PC-3 (cell line): ENCODE data around the gene SLC30A7. TPM values are rescaled to one million over a fixed set of nuclear protein-coding genes. Genes with fewer than 3 reads are reported as not detected.

Experiments used
- ATAC-seq: fragments of 200-7000 bp; cut with Tn5 transposase; 2 replicates; pipeline ENCODE4 v1.9.1; 2020; ENCODE audit warnings: mild to moderate bottlenecking, moderate library complexity
- BruUV-seq: library from RNA; stranded (reverse); fragments of 400-500 nt; replicated peaks from 2 replicates; lab custom pipeline; 2021; lab: Mats Ljungman, UMichigan
- CTCF ChIA-PET: fragments of 300-600 bp; sonication (Branson Sonifier 250); formaldehyde crosslinking; loops from one replicate; lab custom pipeline; 2022; ENCODE audit warnings: antibody characterized with exemption; lab: Charles Lee
- POLR2A ChIA-PET: fragments of 300-600 bp; sonication (Branson Sonifier 250); formaldehyde crosslinking; loops from one replicate; lab custom pipeline; 2022; ENCODE audit warnings: antibody characterized with exemption; ENCODE audit not compliant: unreplicated experiment; lab: Charles Lee
- DNase-seq: peaks from one replicate; pipeline ENCODE4 v3.0.0-alpha.2; 2015
- H2AFZ ChIP-seq: fragments of 300-600 bp; sonication (generic); 2 replicates; pipeline ENCODE4 v1.6.0; 2016; ENCODE audit warnings: antibody characterized with exemption, low read length
- H3F3A ChIP-seq: fragments of 300-600 bp; sonication (generic); one replicate; pipeline ENCODE4 v1.6.0; 2017; ENCODE audit warnings: antibody characterized with exemption, low read length, control low read depth, mild to moderate bottlenecking; ENCODE audit not compliant: unreplicated experiment
- H3K27ac ChIP-seq: fragments of 300-600 bp; sonication (generic); 2 replicates; pipeline ENCODE4 v1.5.1; 2016; ENCODE audit warnings: mild to moderate bottlenecking, low read length
- H3K27me3 ChIP-seq: fragments of 300-600 bp; sonication (generic); 2 replicates; pipeline ENCODE4 v1.6.1; 2016; ENCODE audit warnings: low read length, mixed read lengths
- H3K36me3 ChIP-seq: fragments of 300-600 bp; sonication (generic); 2 replicates; pipeline ENCODE4 v1.6.1; 2016; ENCODE audit warnings: low read depth, mixed run types, low read length, mixed read lengths
- H3K4me1 ChIP-seq: fragments of 300-600 bp; sonication (generic); 2 replicates; pipeline ENCODE4 v1.5.1; 2016; ENCODE audit warnings: low read length; ENCODE audit not compliant: insufficient read depth
- H3K4me2 ChIP-seq: fragments of 300-600 bp; sonication (generic); 2 replicates; pipeline ENCODE4 v1.6.0; 2016; ENCODE audit warnings: low read length
- H3K4me3 ChIP-seq: fragments of 300-600 bp; sonication (generic); 2 replicates; pipeline ENCODE4 v1.5.1; 2016; ENCODE audit warnings: mild to moderate bottlenecking, low read length, mixed read lengths
- H3K79me2 ChIP-seq: fragments of 300-600 bp; sonication (generic); 2 replicates; pipeline ENCODE4 v1.6.1; 2017; ENCODE audit warnings: low read length, mixed read lengths
- H3K9ac ChIP-seq: fragments of 300-600 bp; sonication (generic); 2 replicates; pipeline ENCODE4 v1.6.0; 2016; ENCODE audit warnings: mild to moderate bottlenecking, low read length
- H3K9me2 ChIP-seq: fragments of 300-600 bp; sonication (generic); replicated peaks from 2 replicates; pipeline ENCODE4 v1.6.1; 2016; ENCODE audit warnings: mixed run types, low read length, mixed read lengths
- H3K9me3 ChIP-seq: fragments of 300-600 bp; sonication (generic); 2 replicates; pipeline ENCODE4 v1.6.1; 2016; ENCODE audit warnings: low read length, mixed read lengths
- H4K20me1 ChIP-seq: fragments of 300-600 bp; sonication (generic); 2 replicates; pipeline ENCODE4 v1.6.1; 2016; ENCODE audit warnings: low read length, mixed read lengths
- CTCF ChIP-seq: fragments of 300-600 bp; sonication (generic); conservative IDR thresholded peaks from 2 replicates; pipeline ENCODE4 v1.5.1; 2017; ENCODE audit warnings: antibody characterized with exemption, low read depth, mild to moderate bottlenecking, low read length
- EZH2 ChIP-seq: fragments of 300-600 bp; sonication (generic); IDR thresholded peaks from one replicate; pipeline ENCODE4 v1.6.1; 2017; ENCODE audit warnings: antibody characterized with exemption, mild to moderate bottlenecking, low read length; ENCODE audit not compliant: unreplicated experiment
- EZH2phosphoT487 ChIP-seq: fragments of 300-600 bp; sonication (generic); IDR thresholded peaks from 2 replicates; pipeline ENCODE4 v1.6.1; 2018; ENCODE audit warnings: mild to moderate bottlenecking, antibody characterized with exemption, low read length, borderline replicate concordance
- intact Hi-C: fragments of 100-400 bp; cut with micrococcal nuclease; formaldehyde crosslinking; loops from 2 replicates; pipeline ENCODE4 v1.9.0; 2023
- total RNA-seq: library from RNA; depleted of rRNA; stranded (reverse); fragments of >200 nt; gene quantifications from 2 replicates; pipeline ENCODE4 v1.2.3, GENCODE V29; 2014

SLC30A7 gene
- total RNA-seq, 1 experiment from 2014 or later, result 24.0 TPM

- TF ChIP-seq EZH2phosphoT487 (no peak), EZH2 (no peak), CTCF (no peak)
- DNase-seq (no peak), ATAC-seq (no peak)
- ChIA-PET CTCF (no interaction called here), POLR2A (no interaction called here)
- no peaks in the 10 kb centered on the region for H3K9me2 ChIP-seq
- intact Hi-C loops, result no loop called here
- H3K27me3 ChIP-seq, result no peaks in the 10 kb centered on the region
- H3K9me3 ChIP-seq, result no peaks in the 10 kb centered on the region
- H4K20me1 ChIP-seq, result no peaks in the 10 kb centered on the region
- no TSS peak for BruUV-seq
- H3K79me2 ChIP-seq, result no peaks in the 10 kb centered on the region
- H3K27ac ChIP-seq, result no peak overlapping the region
- H3F3A ChIP-seq, result no peaks in the 10 kb centered on the region
- peaks cover 7% of the 10 kb centered on the region; the same call in 1 of the 2 replicates for H3K4me1 ChIP-seq
- H3K36me3 ChIP-seq, result peaks cover 23% of the 10 kb centered on the region
- H2AFZ ChIP-seq, result no peak overlapping the region
- no peak overlapping the region for H3K4me2 ChIP-seq
- no peak overlapping the region for H3K9ac ChIP-seq
- no peak overlapping the region for H3K4me3 ChIP-seq
These were observed 31.4 kb downstream of the SLC30A7 start for GRCh38 chr1:100927276-100927675.

- no peak overlapping the region for H3K9ac ChIP-seq
- no peak overlapping the region for H3K4me3 ChIP-seq
- no peaks in the 10 kb centered on the region for H3K9me3 ChIP-seq
- no peak overlapping the region for H3K27ac ChIP-seq
- no TSS peak for BruUV-seq
- peaks cover 20% of the 10 kb centered on the region for H3K36me3 ChIP-seq
- H2AFZ ChIP-seq, result no peak overlapping the region
- ChIA-PET POLR2A (no interaction called here), CTCF (no interaction called here)
- no peaks in the 10 kb centered on the region for H3K79me2 ChIP-seq
- no peaks in the 10 kb centered on the region for H3F3A ChIP-seq
- peaks cover 7% of the 10 kb centered on the region; the same call in 1 of the 2 replicates for H3K4me1 ChIP-seq
- no peak for DNase-seq
- no peaks in the 10 kb centered on the region for H3K27me3 ChIP-seq
- H3K4me2 ChIP-seq, result no peak overlapping the region
- intact Hi-C loops, result no loop called here
- no peaks in the 10 kb centered on the region for H3K9me2 ChIP-seq
- H4K20me1 ChIP-seq, result no peaks in the 10 kb centered on the region
- no peak for TF ChIP-seq EZH2phosphoT487
- peak; percentile 38 for TF ChIP-seq CTCF
- peak; percentile 49 for ATAC-seq
These were observed 32.2 kb downstream of the SLC30A7 start for GRCh38 chr1:100928128-100928527.

- Histone ChIP-seq H3K36me3 (peaks cover 13% of the 10 kb centered on the region), H3K4me2 (no peak overlapping the region), H3K9me2 (no peaks in the 10 kb centered on the region), H3K27me3 (no peaks in the 10 kb centered on the region), H3K27ac (no peak overlapping the region), H3K9ac (no peak overlapping the region), H3K4me1 (no peaks in the 10 kb centered on the region), H4K20me1 (no peaks in the 10 kb centered on the region), H3K4me3 (no peak overlapping the region), H3K9me3 (no peaks in the 10 kb centered on the region), H2AFZ (no peak overlapping the region), H3K79me2 (no peaks in the 10 kb centered on the region), H3F3A (no peaks in the 10 kb centered on the region)
- TF ChIP-seq EZH2, result no peak
- no peak for TF ChIP-seq CTCF
- no peak for TF ChIP-seq EZH2phosphoT487
- intact Hi-C loops, result no loop called here
- POLR2A ChIA-PET, result no interaction called here
- CTCF ChIA-PET, result no interaction called here
- BruUV-seq, result no TSS peak
- DNase-seq (no peak), ATAC-seq (no peak)
These were observed 34.6 kb downstream of the SLC30A7 start for GRCh38 chr1:100930494-100930893.
